ENCODE data around the gene COL2A1. TPM values are rescaled to one million over a fixed set of nuclear protein-coding genes. Genes with fewer than 3 reads are reported as not detected.

The COL2A1 gene
- total RNA-seq, 1 donor from 2014 or later = not detected

GRCh38 chr12:48031135-48031960, 27.1 kb upstream of the COL2A1 start:
- intact Hi-C loops (cut with micrococcal nuclease) = no loop called here

GRCh38 chr12:48030173-48030650, 25.9 kb upstream of the COL2A1 start:
- intact Hi-C loops (cut with micrococcal nuclease) = no loop called here

- intact Hi-C loops (cut with micrococcal nuclease) = no loop called here
Measured at GRCh38 chr12:48029491-48030172, 25.4 kb upstream of the COL2A1 start.

GRCh38 chr12:48028541-48029431, 24.5 kb upstream of the COL2A1 start:
- intact Hi-C loops (cut with micrococcal nuclease) = no loop called here

- intact Hi-C loops (cut with micrococcal nuclease) = no loop called here
Measured at GRCh38 chr12:48027183-48028002, 23.1 kb upstream of the COL2A1 start.

GRCh38 chr12:48026060-48026827, 22.0 kb upstream of the COL2A1 start:
- intact Hi-C loops (cut with micrococcal nuclease) = no loop called here

- intact Hi-C loops (cut with micrococcal nuclease) = no loop called here
Measured at GRCh38 chr12:48025281-48025680, 21.0 kb upstream of the COL2A1 start.

- intact Hi-C loops (cut with micrococcal nuclease) = no loop called here
Measured at GRCh38 chr12:48024735-48025134, 20.5 kb upstream of the COL2A1 start.

GRCh38 chr12:48023386-48023785, 19.1 kb upstream of the COL2A1 start:
- intact Hi-C loops (cut with micrococcal nuclease) = no loop called here

GRCh38 chr12:48022676-48023385, 18.6 kb upstream of the COL2A1 start:
- intact Hi-C loops (cut with micrococcal nuclease) = no loop called here

- intact Hi-C loops (cut with micrococcal nuclease) = no loop called here
Measured at GRCh38 chr12:48022180-48022521, 17.9 kb upstream of the COL2A1 start.

GRCh38 chr12:48021485-48022179, 17.4 kb upstream of the COL2A1 start:
- intact Hi-C loops (cut with micrococcal nuclease) = no loop called here

GRCh38 chr12:48019639-48020265, 15.5 kb upstream of the COL2A1 start:
- intact Hi-C loops (cut with micrococcal nuclease) = no loop called here

GRCh38 chr12:48018618-48018995, 14.3 kb upstream of the COL2A1 start:
- intact Hi-C loops (cut with micrococcal nuclease) = no loop called here

- intact Hi-C loops (cut with micrococcal nuclease) = no loop called here
Measured at GRCh38 chr12:48017921-48018617, 13.8 kb upstream of the COL2A1 start.

GRCh38 chr12:48017496-48017895, 13.2 kb upstream of the COL2A1 start:
- intact Hi-C loops (cut with micrococcal nuclease) = no loop called here

- intact Hi-C loops (cut with micrococcal nuclease) = no loop called here
Measured at GRCh38 chr12:48016373-48017020, 12.2 kb upstream of the COL2A1 start.
